ENCODE results near the gene AHNAK.
"Not testable (repeated sequence)": the region's sequence is repeated elsewhere in the genome, so short reads cannot be mapped to it uniquely, and the experiment has no call there.

The AHNAK gene, protein sequence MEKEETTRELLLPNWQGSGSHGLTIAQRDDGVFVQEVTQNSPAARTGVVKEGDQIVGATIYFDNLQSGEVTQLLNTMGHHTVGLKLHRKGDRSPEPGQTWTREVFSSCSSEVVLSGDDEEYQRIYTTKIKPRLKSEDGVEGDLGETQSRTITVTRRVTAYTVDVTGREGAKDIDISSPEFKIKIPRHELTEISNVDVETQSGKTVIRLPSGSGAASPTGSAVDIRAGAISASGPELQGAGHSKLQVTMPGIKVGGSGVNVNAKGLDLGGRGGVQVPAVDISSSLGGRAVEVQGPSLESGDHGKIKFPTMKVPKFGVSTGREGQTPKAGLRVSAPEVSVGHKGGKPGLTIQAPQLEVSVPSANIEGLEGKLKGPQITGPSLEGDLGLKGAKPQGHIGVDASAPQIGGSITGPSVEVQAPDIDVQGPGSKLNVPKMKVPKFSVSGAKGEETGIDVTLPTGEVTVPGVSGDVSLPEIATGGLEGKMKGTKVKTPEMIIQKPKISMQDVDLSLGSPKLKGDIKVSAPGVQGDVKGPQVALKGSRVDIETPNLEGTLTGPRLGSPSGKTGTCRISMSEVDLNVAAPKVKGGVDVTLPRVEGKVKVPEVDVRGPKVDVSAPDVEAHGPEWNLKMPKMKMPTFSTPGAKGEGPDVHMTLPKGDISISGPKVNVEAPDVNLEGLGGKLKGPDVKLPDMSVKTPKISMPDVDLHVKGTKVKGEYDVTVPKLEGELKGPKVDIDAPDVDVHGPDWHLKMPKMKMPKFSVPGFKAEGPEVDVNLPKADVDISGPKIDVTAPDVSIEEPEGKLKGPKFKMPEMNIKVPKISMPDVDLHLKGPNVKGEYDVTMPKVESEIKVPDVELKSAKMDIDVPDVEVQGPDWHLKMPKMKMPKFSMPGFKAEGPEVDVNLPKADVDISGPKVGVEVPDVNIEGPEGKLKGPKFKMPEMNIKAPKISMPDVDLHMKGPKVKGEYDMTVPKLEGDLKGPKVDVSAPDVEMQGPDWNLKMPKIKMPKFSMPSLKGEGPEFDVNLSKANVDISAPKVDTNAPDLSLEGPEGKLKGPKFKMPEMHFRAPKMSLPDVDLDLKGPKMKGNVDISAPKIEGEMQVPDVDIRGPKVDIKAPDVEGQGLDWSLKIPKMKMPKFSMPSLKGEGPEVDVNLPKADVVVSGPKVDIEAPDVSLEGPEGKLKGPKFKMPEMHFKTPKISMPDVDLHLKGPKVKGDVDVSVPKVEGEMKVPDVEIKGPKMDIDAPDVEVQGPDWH (N-terminal part only)

DNA sequence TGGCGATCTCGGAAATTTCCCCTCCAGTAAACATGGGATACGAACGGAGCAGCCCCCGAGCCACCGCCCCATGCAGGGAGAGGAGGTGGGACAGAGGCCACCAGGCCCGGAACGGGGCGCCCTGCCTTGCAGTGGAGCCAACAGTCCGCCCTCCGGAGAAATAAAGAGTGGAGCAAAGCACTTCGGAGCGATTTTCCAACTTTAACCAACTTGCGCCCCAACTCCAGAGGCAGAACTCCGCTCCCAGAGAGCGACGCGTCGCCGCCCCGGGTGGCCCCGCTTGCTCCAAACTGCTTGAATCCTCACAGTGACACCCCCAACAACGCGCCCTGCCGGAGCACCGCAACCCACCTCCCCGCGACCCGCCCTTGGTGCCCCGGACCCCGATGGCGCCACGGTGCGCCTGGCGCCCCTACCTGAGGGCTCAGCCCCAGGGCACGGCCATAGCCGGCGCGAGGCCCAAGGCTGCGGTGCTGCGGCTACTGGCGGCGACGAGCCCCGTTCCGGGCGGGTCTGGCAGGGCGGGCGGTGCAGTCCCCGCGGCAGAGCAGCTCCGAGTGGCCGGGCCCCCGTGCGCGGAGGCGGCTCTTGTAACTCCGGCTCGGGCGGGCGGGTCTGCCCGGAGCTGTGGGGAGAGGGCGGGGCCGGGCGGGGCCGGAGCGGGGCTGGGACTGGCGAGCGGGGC is at the start of gene AHNAK:
TSS of gene AHNAK (minus strand) at position 563 of the 685 bp plus-strand sequence. CDS start 10,708 bp downstream, outside the sequence.
- no peak for DNase-seq (ENCODE audit: low read depth)

DNA sequence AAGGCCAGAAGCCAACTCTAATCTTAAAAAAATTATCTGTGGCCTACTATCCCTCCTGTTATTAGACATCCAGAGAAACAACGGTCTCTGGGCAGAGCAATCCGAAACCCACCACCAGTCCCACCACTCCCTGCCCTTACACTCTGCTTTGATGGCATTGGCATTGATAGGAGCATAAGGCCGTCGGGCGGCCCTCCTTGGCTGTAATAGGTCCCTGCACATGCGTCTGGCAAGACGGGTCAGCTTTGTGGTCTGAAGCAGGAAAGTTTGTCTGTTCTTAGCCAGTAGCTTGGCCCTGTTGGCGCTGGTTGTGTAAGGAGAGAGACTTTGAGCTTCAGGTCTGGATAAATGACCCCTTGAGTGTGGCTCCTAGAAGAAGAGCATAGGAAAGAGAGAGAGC is 48.5 kb upstream of the AHNAK start:
- DNase-seq (ENCODE audit: low read depth) = no peak

DNA sequence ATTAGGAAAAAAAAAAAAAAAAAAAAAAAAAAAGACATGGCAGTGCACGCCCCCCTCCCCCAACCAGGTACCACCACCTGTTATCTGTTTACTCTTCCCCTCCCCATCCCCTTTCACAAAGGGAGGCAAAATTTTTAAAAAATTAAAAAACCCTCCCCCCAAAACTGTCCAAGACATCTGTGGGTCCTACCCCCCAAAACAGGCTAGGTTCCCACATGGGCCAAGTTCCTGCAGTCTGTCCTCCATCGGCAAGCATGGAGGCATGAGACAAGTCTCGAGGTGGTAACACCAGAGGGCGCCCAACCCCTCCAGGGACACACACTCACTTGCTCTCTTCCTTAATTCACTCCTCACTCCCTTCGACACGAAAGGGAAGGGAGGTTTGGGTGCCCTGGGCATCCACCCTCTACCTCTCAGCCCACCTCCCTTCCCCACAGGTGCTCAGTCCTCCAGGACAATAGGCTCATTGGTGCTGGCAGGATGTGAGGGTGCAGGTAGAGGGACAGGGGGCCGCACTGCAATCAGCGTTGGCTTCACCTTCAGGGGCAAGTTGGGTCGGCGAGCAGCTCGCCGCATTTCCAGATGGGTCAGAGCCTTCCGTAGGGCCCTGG is 46.9 kb upstream of the AHNAK start:
- no peak for DNase-seq (ENCODE audit: low read depth)

DNA sequence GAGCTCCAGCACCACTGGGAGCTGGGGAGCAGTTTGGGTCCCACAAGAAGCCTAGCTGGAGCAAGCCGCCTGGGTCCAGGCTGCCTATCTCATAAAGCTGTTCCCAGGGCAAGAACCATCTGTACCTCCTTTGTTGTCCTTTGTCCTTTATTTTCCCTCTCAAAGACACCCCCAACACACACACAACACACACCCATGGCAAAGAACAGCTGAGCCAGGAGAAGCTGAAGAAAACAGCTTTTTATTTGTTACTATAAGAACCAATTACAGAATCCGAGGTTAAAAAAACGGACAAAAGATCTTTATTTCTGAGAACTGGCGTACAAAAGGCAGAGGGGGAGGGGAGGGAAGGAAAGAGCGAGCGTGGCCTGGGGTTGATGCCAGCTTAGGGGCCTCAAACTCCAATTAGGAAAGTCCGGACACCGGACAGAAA is 46.4 kb upstream of the AHNAK start:
- no peak for DNase-seq (ENCODE audit: low read depth)

DNA sequence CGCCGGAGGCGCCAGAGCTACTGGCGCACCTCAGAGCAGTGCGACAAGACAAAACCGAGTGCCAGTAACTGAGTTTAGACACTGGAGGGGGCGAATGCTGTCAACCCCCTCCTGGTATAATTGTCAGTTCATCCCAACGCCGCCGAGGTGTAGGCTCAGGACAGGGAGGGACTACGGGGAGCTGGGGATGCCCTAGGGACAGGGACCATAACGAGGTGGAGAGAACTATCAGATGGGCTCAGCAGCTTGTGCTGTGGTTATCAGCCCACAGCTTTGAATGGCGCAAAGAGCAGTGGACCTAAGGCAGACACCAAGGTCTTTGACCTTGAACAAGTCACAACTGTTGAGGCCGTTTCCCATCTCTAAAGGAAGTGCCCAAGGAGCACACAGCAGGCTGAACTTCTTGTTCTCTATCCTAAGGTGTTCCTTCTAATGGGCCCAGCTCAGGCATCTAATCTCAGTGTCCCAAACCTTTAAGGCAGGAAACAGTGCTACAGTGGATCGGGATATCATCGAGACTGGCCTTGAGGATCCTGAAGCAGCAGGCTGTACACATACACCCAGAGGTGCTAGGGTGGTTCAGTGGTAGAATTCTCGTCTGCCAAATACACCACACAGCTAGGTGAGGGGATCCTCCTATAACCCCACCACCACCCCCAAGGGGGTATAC is 45.7 kb upstream of the AHNAK start:
- no peak for DNase-seq (ENCODE audit: low read depth)

DNA sequence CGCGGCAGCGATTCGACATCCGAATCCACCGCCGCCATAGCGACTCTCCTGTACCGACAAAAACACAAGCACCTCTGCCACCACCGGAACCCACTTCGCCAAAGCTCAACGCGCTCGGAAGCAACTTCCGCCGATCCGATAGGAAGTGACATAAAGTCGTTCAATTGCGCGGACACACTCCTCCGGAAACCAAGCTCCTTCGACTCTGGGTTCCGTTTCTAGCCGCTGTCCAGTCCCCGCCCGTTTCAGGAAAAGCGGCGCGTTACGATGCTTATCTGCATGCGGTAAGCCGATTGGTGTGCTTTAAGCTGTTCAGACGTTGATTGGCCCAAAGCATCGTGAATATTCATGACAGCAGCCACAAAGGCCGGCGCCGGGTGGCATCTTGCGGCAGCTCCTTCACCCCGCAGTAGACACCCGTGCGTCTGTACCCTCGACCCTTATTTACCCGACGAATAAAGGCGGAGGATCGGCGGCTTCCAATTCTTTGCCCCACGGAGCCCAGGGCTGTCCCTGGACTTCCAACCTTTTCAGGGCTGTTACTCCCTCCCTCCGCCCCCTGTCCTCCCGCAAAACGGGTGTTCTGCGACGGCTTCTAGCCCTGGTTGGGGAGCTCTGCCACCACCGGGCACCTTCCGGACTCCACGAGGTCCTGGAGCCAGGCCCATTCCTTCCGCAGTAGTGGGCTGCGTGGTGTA is 45.0 kb upstream of the AHNAK start, which contains the start of gene TUT1:
TSS of gene TUT1 (minus strand) at position 76 of the 698 bp plus-strand sequence. CDS start at position 38, 38 bp downstream.
- DNase-seq (ENCODE audit: low read depth) = peak; percentile 99

DNA sequence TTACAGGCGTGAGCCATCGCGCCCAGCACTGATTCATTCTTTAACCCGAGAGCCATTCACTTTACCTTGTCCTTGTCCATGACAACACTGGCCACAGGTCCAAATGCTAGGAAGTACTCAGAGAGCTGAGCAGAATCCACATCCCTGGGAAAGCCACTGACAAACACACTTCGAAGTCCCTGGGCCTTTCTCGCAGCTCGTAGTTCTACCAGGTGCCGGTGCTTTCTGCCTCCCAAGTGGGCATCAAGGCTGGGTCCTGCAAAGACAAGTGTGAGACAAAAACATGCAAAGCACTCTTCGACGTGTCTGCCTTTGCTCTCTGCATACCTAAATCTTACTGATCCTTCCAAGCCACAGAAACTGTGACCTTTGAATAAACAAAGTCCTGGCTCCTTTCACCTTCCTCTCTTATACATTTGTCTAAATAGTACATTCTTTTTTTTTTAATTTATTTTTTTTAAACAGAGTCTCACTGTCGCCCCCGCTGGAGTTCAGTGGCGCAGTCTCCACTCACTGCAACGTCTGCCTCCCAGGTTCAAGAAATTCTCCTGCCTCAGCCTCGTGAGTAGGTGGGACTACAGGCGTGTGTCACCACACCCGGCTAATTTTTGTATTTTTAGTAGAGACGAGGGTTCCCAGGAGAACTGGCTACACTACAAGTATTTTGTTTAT is 42.5 kb upstream of the AHNAK start:
- DNase-seq (ENCODE audit: low read depth) = no peak

DNA sequence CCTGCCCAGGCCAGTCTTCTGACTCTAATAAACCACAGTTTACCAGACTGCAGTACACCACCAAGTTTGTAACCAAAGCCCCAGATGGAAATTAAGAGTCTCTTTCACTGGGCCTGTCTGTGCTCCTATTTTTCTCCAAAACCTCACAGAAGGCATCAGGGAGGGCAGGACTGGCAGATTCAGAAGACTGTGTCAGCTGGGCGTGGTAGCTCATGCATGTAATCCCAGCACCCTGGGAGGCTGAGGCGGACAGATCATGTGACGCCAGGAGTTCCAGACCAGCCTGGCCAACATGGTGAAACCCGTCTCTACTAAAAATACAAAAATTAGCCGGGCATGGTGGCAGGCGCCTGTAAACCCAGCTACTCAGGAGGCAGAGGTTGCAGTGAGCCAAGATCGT is 38.8 kb upstream of the AHNAK start:
- not testable (repeated sequence) for DNase-seq (ENCODE audit: low read depth)

DNA sequence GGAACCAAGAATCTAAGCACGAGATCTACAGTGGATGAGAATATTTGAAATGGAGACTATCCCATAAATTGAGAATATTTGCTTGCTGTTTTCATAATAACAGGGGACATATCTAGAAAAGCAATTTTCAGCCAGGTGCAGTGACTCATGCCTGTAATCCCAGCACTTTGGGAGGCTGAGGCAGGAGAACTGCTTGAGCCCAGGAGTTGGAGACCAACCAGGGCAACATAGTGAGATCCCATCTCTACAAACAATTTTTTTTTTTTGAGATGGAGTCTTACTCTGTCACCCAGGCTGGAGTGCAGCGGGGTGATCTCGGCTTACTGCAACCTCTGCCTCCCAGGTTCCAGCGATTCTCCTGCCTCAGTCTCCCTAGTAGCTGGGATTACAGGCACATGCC is 35.1 kb upstream of the AHNAK start:
- not testable (repeated sequence) for DNase-seq (ENCODE audit: low read depth)

DNA sequence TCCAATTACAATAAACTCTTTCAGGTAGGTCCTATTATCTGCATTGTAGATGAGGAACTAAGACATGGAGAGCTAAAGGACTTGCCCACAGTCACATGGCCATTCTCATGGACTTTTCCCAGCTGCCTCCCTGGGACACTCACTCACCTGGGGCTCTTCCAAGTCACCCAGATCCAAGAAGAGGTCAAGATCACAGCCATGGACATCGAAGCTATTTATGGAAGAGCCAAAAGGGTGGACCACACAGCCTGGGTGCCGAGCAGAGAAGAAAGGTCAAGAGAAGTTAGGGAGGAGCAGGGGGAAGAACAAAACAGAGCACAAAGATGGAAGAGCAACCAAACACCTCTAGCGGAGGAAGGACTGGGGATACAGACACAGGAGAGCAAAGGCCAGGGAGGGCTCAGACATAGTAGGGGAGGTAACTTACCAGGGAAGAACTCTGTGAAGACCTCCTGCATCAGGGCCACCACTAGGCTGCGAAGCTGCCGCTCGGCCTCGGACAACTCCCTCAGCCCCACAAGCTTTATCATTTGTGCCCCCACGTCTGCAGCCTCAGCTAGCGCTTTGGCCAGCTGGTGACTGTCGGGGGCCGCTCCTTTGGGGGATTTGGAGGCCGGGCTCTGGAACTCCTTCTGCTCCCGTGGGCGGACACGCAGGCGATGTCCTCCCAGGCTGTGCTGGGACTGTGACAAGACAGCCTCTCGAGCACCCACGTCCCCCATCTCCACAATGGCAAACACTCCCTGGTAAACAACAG is 34.5 kb upstream of the AHNAK start:
- DNase-seq (ENCODE audit: low read depth) = no peak

DNA sequence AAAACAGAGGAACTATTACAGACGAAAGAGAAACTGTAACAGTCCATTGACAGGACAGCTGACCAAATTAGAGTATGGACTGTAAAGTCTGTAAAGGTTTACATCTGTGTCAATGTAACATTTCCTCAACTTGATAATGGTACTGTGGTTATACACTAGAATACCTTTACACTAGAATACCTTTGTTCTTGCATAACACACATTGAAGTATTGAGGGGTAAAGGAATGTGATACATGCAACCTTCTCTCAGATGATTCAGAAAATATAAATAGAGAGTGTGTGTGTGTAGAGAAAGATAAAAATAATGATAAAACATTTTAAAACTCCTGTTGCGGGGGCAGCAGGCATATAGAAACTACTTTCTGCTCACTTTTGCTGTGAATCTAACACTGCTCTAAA is 32.6 kb upstream of the AHNAK start:
- no peak for DNase-seq (ENCODE audit: low read depth)

DNA sequence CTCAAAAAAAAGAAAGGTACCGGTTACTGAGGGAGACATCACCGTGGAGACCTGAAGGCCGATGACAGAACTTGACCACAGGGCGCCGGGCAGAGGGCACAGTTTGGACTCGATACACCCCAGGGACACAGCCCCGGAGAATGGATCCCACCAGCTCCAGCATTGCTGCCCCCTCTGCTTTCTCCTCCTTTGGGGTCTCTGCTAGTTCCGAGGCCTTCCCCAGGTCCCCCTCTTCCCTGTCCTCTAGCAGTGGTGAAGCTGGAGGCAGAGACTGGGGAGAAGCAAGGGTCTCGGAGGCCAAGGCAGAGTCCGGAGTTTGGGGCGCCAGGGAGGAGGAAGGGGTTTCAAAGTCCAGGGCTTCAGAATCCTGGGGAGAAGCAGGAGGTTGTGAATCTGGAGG is 31.9 kb upstream of the AHNAK start:
- DNase-seq (ENCODE audit: low read depth) = no peak

DNA sequence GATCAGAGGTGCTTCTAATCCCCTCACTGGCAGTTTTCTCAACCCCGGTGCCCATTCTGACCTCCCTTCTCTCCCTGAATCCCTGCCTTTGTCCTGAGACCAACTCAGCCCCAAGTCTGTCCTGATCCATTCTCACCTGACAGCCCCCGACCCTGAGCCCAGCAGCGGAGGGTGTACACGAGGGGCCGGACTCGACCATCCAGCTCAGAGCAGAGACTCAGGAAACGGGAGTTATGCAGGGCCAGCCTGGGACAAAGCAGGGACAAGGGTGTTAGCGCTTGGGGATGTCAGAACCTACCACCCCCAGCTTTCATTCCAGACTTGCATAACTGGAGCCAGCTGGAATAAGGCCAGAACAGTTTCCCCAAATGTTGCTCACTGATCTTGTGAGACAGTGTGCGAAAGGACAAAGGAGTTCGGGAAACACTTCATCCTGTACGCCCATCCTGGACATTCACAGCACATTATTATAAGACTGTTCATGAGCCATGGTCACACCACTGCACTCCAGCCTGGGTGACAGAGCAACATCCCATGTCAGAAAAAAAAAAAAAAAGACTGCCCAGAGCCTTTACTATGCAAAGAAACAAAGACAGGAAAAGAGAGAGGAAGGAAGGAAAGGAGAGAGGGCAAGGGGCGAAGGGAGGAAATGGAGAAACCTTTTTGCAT is 30.6 kb upstream of the AHNAK start:
- DNase-seq (ENCODE audit: low read depth) = no peak

DNA sequence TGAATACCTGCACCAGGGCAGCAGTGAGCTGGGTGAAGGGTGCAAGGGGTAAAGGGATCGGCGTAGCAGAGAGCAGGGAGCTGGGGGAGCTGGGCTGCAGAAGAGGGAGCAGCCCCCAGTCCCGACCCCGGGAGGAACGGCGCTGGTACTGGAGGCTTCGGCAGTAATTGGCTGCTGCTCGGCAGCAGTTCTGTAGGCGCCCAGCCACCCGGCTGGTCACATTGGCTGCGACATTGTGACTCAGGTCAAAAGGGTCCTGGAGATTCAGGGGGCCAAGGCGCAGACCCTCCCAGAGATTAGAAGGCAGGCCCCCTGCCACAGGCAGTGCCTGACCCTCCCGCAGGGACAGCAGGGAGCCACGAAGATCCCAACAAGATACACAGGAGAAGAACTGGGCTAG is 29.2 kb upstream of the AHNAK start:
- DNase-seq (ENCODE audit: low read depth) = no peak

DNA sequence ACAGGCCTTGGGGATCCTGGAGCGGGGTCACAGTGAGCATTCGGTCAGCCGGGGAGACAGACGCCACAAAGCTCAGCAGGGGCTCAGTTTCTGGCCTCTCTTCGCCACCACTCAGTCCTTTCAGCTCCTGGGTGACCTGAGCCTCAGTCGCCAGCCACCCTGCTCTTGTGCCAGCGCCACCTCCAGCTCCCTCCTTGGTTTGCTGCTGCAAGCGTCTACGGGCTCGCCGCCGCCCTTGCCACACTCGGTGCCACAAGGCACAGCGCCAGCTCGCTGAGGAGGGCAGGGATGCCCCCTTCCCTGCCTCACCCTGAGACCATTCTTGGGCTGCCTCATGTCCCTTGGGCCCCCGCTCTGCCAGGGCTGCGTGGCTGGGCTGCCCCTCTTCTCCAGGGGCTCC is 28.6 kb upstream of the AHNAK start:
- no peak for DNase-seq (ENCODE audit: low read depth)

DNA sequence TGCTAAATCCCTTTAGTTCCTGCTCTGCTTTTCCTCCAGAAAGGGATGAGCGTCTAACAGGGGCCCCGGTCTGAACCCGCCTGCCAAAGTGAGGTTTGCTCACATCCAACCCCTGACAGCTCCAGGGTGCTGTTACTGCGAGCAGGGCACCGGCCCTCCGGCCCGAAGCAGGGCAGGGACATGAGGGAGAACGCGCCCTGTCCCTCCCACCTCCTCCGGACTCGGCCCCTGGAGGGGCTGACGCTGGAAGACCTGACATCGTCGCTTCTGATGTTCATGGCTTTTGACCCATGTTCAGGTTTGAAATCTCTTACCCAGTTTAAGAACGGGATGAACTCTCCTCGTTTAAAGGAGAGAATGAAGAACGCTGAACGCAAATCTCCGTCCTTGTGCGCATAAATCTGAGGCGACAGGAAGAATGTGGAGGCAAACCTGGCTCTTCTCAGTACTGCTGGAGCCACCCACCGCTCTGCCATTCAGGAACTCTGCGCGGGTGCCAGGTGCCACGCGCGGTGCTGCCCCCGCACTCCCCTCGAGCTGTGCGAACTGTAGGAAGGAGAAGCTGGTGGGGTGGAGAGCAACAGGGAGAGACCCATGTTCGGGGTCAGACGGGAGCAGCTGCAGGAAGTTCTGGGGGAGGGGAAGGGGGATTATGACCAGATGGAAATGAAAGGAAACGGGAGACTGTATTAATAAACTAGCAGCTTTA is 27.9 kb upstream of the AHNAK start:
- no peak for DNase-seq (ENCODE audit: low read depth)

DNA sequence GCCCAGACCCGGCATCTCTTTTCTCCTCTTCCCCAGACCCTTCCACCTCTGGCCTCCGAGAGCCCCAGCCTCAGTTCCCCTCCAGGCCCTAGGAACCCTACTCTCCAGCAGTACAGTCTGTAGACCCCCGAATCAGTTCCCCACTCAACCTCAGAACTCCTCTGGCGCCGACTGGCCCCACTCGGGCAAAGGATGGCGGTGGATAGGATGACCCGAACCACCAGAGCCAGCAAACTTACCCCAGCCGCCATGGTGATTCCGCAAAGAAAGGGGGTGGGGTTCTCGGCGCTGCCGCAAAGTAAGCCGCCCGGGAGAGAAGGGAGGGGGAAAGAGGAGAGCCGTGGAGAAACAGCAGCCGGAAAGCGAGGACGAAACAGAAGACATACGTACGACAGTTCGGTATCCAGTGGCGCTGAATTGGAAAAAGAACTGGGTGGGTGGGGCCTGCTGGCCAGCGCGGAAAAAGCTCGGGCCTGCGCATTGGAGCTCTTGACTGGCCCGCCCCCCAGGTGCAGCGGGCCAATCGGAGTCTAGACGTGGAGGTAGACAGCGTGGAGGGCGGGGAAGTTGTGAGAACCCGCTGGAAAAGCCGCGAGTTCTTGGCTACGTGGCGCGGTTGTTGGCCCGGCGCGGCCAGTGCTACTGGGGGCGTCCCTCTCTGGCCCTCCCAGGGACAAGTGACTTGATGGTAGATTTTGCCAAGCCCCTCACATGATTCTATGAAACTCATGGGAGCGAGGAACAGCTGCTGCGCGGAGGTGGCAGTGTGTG is 27.2 kb upstream of the AHNAK start, which contains the start of gene EEF1G:
TSS of gene EEF1G (minus strand) at position 300 of the 771 bp plus-strand sequence. CDS start at position 251, 49 bp downstream.
- peak; percentile 99 for DNase-seq (ENCODE audit: low read depth)

Measured in CMK (cell line).